Type B pancreatic cell (in vitro differentiated cells): ENCODE data around the gene MACO1. TPM values are rescaled to one million over a fixed set of nuclear protein-coding genes. Genes with fewer than 3 reads are reported as not detected.

Experiments used
- DNase-seq: peaks from one replicate; pipeline ENCODE4 v3.0.0; 2021; ENCODE audit warnings: mixed read lengths; ENCODE audit not compliant: unreplicated experiment; ENCODE audit errors: extremely low spot score
- H3K27ac Mint-ChIP-seq: 2 replicates; pipeline ENCODE4 v1.8.0; 2021; ENCODE audit warnings: mild to moderate bottlenecking, mixed read lengths
- H3K27me3 Mint-ChIP-seq: 2 replicates; pipeline ENCODE4 v1.8.0; 2021; ENCODE audit warnings: mixed read lengths
- H3K36me3 Mint-ChIP-seq: 2 replicates; pipeline ENCODE4 v1.8.0; 2021; ENCODE audit warnings: mixed read lengths
- H3K4me1 Mint-ChIP-seq: one replicate; pipeline ENCODE4 v1.8.0; 2021; ENCODE audit warnings: mixed read lengths; ENCODE audit not compliant: unreplicated experiment
- H3K4me3 Mint-ChIP-seq: 2 replicates; pipeline ENCODE4 v1.8.0; 2021; ENCODE audit warnings: mild to moderate bottlenecking, mixed read lengths
- H3K9me3 Mint-ChIP-seq: 2 replicates; pipeline ENCODE4 v1.8.0; 2021; ENCODE audit warnings: mixed read lengths
- CTCF ChIP-seq: fragments of 200-600 bp; sonication (generic); conservative IDR thresholded peaks from 2 replicates; pipeline ENCODE4 v1.5.0; 2021; ENCODE audit warnings: antibody characterized with exemption, mild to moderate bottlenecking
- total RNA-seq: library from RNA; stranded (reverse); gene quantifications from 2 replicates; pipeline ENCODE4 v1.2.1, GENCODE V29; 2021; ENCODE audit warnings: low replicate concordance

The MACO1 gene
- total RNA-seq, 1 donor from 2014 or later = 22.0 TPM

GRCh38 chr1:25517476-25518394, 87.0 kb downstream of the MACO1 start:
- Mint-ChIP-seq H3K27ac (no peak overlapping the region), H3K9me3 (no peaks in the 10 kb centered on the region), H3K4me3 (no peak overlapping the region), H3K27me3 (peaks cover 5% of the 10 kb centered on the region), H3K4me1 (peaks cover 9% of the 10 kb centered on the region), H3K36me3 (no peaks in the 10 kb centered on the region)
- no peak for TF ChIP-seq CTCF
- no peak for DNase-seq

GRCh38 chr1:25519624-25520023, 88.9 kb downstream of the MACO1 start:
- no peak for TF ChIP-seq CTCF
- Mint-ChIP-seq H3K27ac (no peak overlapping the region), H3K4me3 (no peak overlapping the region), H3K27me3 (peaks cover 5% of the 10 kb centered on the region), H3K4me1 (peaks cover 9% of the 10 kb centered on the region), H3K36me3 (no peaks in the 10 kb centered on the region), H3K9me3 (no peaks in the 10 kb centered on the region)
- DNase-seq = no peak

- Mint-ChIP-seq H3K9me3 (peaks cover 5% of the 10 kb centered on the region), H3K27me3 (no peaks in the 10 kb centered on the region), H3K27ac (no peak overlapping the region), H3K4me1 (peaks cover 17% of the 10 kb centered on the region), H3K36me3 (no peaks in the 10 kb centered on the region), H3K4me3 (no peak overlapping the region)
- no peak for DNase-seq
- peak; percentile 94 for TF ChIP-seq CTCF
These were observed 89.9 kb downstream of the MACO1 start for GRCh38 chr1:25520446-25521061.

- no peak overlapping the region for H3K27ac Mint-ChIP-seq
- peaks cover 6% of the 10 kb centered on the region for H3K9me3 Mint-ChIP-seq
- peaks cover 17% of the 10 kb centered on the region for H3K4me1 Mint-ChIP-seq
- no peak overlapping the region for H3K4me3 Mint-ChIP-seq
- TF ChIP-seq CTCF = no peak
- H3K36me3 Mint-ChIP-seq = no peaks in the 10 kb centered on the region
- H3K27me3 Mint-ChIP-seq = no peaks in the 10 kb centered on the region
- no peak for DNase-seq
These were observed 91.4 kb downstream of the MACO1 start for GRCh38 chr1:25522031-25522655.

GRCh38 chr1:25523542-25523941, 92.8 kb downstream of the MACO1 start:
- Mint-ChIP-seq H3K36me3 (no peaks in the 10 kb centered on the region), H3K4me3 (no peak overlapping the region), H3K27me3 (no peaks in the 10 kb centered on the region), H3K4me1 (peaks cover 17% of the 10 kb centered on the region), H3K9me3 (peaks cover 6% of the 10 kb centered on the region), H3K27ac (no peak overlapping the region)
- no peak for DNase-seq
- TF ChIP-seq CTCF = no peak
